H1 (cell line): ENCODE results near the gene CNNM2.

Source experiments
- EP300 ChIP-seq, 2 experiments: IDR thresholded peaks; 1 replicate in 1 of 2; 2 replicates in 1 of 2; pipeline ENCODE4 v1.6.1; 2011 to 2012; ENCODE audit warnings: low read depth in 2 of 2, low read length in 2 of 2, mild to moderate bottlenecking in 2 of 2, borderline replicate concordance in 1 of 2, inconsistent platforms in 1 of 2, moderate library complexity in 1 of 2
- GTF2F1 ChIP-seq: IDR thresholded peaks from 2 replicates; pipeline ENCODE4 v1.6.1; 2012; ENCODE audit warnings: low read depth, low read length, improper control_type of control experiment, borderline replicate concordance
- POLR2AphosphoS5 ChIP-seq: IDR thresholded peaks from 2 replicates; pipeline ENCODE4 v1.6.1; 2011; ENCODE audit warnings: low read depth, low read length
- TAF1 ChIP-seq: IDR thresholded peaks from 2 replicates; pipeline ENCODE4 v1.6.1; 2011; ENCODE audit warnings: mild to moderate bottlenecking, low read depth, low read length

- TF ChIP-seq GTF2F1, result no peak
- no peak for TF ChIP-seq TAF1
- TF ChIP-seq EP300 (IDR thresholded peaks at IDR 0.05; ENCODE audit: borderline replicate concordance in 1 of 2, low read depth in 2 of 2, low read length in 2 of 2), result no peak
- no peak for TF ChIP-seq POLR2AphosphoS5
Observed at GRCh38 chr10:102982296-102982695, 64.2 kb downstream of the CNNM2 start.
